HepG2 (cell line): ENCODE results near the gene BTG3. TPM values are rescaled to one million over a fixed set of nuclear protein-coding genes. Genes with fewer than 3 reads are reported as not detected.

Experiments used
- ADNP ChIP-seq: sonication (generic); formaldehyde crosslinking; IDR thresholded peaks from 2 replicates; pipeline ENCODE4 v1.4.0; 2020; ENCODE audit warnings: missing genetic modification reagents
- ATF3 ChIP-seq: sonication (generic); formaldehyde crosslinking; IDR thresholded peaks from 2 replicates; pipeline ENCODE4 v1.4.0; 2020; ENCODE audit warnings: missing genetic modification reagents
- FOSL1 ChIP-seq: sonication (generic); formaldehyde crosslinking; IDR thresholded peaks from 2 replicates; pipeline ENCODE4 v1.9.0; 2021; ENCODE audit warnings: missing genetic modification reagents, borderline replicate concordance
- HHEX ChIP-seq: IDR thresholded peaks from 2 replicates; pipeline ENCODE4 v1.6.1; 2016; ENCODE audit warnings: control low read depth
- KAT7 ChIP-seq: IDR thresholded peaks from 2 replicates; pipeline ENCODE4 v1.6.1; 2018; ENCODE audit warnings: borderline replicate concordance, missing compliant biosample characterization
- MAF1 ChIP-seq: sonication (generic); formaldehyde crosslinking; IDR thresholded peaks from 2 replicates; pipeline ENCODE4 v1.5.0; 2020; ENCODE audit warnings: missing genetic modification reagents, borderline replicate concordance
- SMC3 ChIP-seq: IDR thresholded peaks from 2 replicates; pipeline ENCODE4 v1.6.1; 2011; ENCODE audit warnings: low read length, improper control_type of control experiment
- TFAP4 ChIP-seq: sonication (generic); IDR thresholded peaks from 2 replicates; pipeline ENCODE4 v1.6.1; 2016; ENCODE audit warnings: low read depth, borderline replicate concordance
- ZNF142 ChIP-seq: sonication (generic); formaldehyde crosslinking; IDR thresholded peaks from 2 replicates; pipeline ENCODE4 v1.4.0; 2020; ENCODE audit warnings: missing genetic modification reagents
- ZNF780A ChIP-seq: sonication (generic); formaldehyde crosslinking; IDR thresholded peaks from 2 replicates; pipeline ENCODE4 v1.8.0; 2022; ENCODE audit warnings: mild to moderate bottlenecking, missing genetic modification reagents, moderate library complexity
- polyA plus RNA-seq, 8 experiments: library from polyadenylated mRNA; depleted of rRNA in 3 of 8; stranded (reverse) in 7 of 8; unstranded in 1 of 8; fragments of >200 nt; fragmentation: Illumina TruSeq in 4 of 8; extraction: Trizol in 4 of 8; gene quantifications; 2 replicates each; pipeline versions ENCODE4 v1.2.1 to v1.2.3, GENCODE V29; 2011 to 2016; ENCODE audit warnings: low read depth in 4 of 8, missing spikeins in 1 of 8, mixed read lengths in 1 of 8; ENCODE audit not compliant: insufficient read depth in 1 of 8
- total RNA-seq, 5 experiments: library from RNA; depleted of rRNA; stranded (reverse); fragments of >200 nt; fragmentation: Illumina TruSeq; extraction: Trizol; gene quantifications; 2 replicates each; pipeline ENCODE4 v1.2.3, GENCODE V29; 2016; ENCODE audit warnings: low read depth in 1 of 5
- TF ChIP-seq, protein P1 (sequence below): sonication (generic); formaldehyde crosslinking; IDR thresholded peaks from 2 replicates; pipeline ENCODE4 v1.5.0; 2020; ENCODE audit warnings: mild to moderate bottlenecking, missing genetic modification reagents
- TF ChIP-seq, protein P2 (sequence below): IDR thresholded peaks from 2 replicates; pipeline ENCODE4 v1.6.1; 2016; ENCODE audit warnings: missing biosample characterization, missing genetic modification reagents, low read depth

Gene BTG3
- total and polyA plus RNA-seq, 2 of the 13 experiments (the other 11 are each of a cell fraction or from before 2014, with no cell fraction given), result 13.9 to 27.4 TPM

DNA sequence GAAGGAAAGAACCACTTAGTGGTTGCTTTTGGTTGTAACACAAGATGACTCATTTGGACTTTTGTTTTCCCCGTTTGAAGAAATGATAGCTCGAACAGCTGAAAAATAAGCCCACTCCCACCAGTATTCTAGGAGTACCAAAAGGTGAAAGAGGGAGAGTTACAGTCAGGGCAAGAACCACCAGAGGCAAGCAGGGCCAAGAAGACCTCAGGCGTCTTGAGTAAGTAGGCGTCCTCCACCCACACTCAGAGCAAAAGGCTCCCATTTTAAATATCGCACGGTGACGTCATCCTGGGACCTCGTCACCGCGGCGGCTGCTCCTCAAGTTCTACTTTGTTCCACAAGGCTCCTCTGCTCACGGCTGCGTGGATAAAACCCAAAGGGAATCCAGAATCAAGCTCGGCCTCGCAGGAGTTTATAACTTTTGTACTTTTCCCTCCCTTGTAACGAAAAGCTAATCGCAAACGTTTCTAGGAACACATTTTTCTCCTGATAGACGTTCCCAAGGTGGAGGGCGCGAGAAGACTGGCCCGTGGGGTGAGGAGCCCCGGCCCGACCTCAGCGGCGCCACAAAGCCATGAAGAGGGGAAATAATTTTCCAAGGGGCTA is 1.2 kb downstream of the BTG3 start (continued):
- TF ChIP-seq ZNF142 (CRISPR knock-in tag) (0 out of 2 replicates have a peak, but pooled peaks have one; percentile 3), FOSL1 (0 out of 2 replicates have a peak, but pooled peaks have one; percentile 44), MAF1 (CRISPR knock-in tag) (no peak), TFAP4 (peak; percentile 70; the same call in 1 of the 2 replicates), ATF3 (CRISPR knock-in tag) (peak; percentile 89), ADNP (CRISPR knock-in tag) (no peak), HHEX (CRISPR knock-in tag) (no peak), KAT7 (CRISPR knock-in tag) (no peak), SMC3 (no peak), ZNF780A (no peak)
- TF ChIP-seq, protein P1, sequence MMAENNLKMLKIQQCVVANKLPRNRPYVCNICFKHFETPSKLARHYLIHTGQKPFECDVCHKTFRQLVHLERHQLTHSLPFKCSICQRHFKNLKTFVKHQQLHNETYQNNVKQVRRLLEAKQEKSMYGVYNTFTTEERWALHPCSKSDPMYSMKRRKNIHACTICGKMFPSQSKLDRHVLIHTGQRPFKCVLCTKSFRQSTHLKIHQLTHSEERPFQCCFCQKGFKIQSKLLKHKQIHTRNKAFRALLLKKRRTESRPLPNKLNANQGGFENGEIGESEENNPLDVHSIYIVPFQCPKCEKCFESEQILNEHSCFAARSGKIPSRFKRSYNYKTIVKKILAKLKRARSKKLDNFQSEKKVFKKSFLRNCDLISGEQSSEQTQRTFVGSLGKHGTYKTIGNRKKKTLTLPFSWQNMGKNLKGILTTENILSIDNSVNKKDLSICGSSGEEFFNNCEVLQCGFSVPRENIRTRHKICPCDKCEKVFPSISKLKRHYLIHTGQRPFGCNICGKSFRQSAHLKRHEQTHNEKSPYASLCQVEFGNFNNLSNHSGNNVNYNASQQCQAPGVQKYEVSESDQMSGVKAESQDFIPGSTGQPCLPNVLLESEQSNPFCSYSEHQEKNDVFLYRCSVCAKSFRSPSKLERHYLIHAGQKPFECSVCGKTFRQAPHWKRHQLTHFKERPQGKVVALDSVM (CRISPR knock-in tag), result no peak
- TF ChIP-seq, protein P2, sequence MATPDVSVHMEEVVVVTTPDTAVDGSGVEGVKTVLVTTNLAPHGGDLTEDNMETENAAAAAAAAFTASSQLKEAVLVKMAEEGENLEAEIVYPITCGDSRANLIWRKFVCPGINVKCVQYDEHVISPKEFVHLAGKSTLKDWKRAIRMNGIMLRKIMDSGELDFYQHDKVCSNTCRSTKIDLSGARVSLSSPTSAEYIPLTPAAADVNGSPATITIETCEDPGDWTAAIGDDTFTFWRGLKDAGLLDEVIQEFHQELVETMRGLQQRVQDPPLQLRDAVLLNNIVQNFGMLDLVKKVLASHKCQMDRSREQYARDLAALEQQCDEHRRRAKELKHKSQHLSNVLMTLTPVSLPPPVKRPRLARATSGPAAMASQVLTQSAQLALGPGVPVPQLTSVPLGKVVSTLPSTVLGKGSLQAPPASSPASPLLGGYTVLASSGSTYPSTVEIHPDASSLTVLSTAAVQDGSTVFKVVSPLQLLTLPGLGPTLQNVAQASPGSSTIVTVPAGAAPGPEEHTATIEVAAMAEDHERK (CRISPR knock-in tag), result no peak
- TF ChIP-seq, all 625 proteins: peak for 42
